ENCODE measurements around the gene CCNY.

- no peak for TF ChIP-seq CTCF (IDR thresholded peaks at IDR 0.05)
- TF ChIP-seq POLR2A (IDR thresholded peaks at IDR 0.05) = no peak
Measured at GRCh38 chr10:35448687-35449662, 112.7 kb downstream of the CCNY start.

All from Peyer's patch (tissue), 4 donors.